ENCODE measurements around the gene COX19. TPM values are rescaled to one million over a fixed set of nuclear protein-coding genes. Genes with fewer than 3 reads are reported as not detected.
"Not testable (repeated sequence)": the region's sequence is repeated elsewhere in the genome, so short reads cannot be mapped to it uniquely, and the experiment has no call there.

The COX19 gene
- total RNA-seq, 1 experiment from 2014 or later = 24.8 TPM

GRCh38 chr7:960269-960871 is 15.0 kb downstream of the COX19 start:
- intact Hi-C loops (cut with micrococcal nuclease; ENCODE audit: unreplicated experiment) = no loop called here
- Histone ChIP-seq H3K9me3 (peaks cover 3% of the 10 kb centered on the region; the same call in 1 of the 2 replicates), H3K4me1 (0 out of 2 replicates have a peak, but pooled peaks cover under 1% of the 10 kb centered on the region), H3K36me3 (ENCODE audit: control insufficient read depth, insufficient read depth, low read length) (no peaks in the 10 kb centered on the region; the same call in 1 of the 2 replicates), H3K4me3 (ENCODE audit: low read depth, low read length) (no peak overlapping the region), H3K27me3 (replicated peaks; ENCODE audit: control insufficient read depth, insufficient read depth, low read length) (no peaks in the 10 kb centered on the region)
- no TSS peak for BruUV-seq (replicated peaks)
- Mint-ChIP-seq H3K36me3 (ENCODE audit: insufficient read depth, unreplicated experiment) (peaks cover 24% of the 10 kb centered on the region), H3K9me3 (ENCODE audit: unreplicated experiment) (no peaks in the 10 kb centered on the region), H3K27me3 (ENCODE audit: insufficient read depth, unreplicated experiment) (no peaks in the 10 kb centered on the region), H3K4me3 (ENCODE audit: unreplicated experiment) (no peak overlapping the region), H3K27ac (ENCODE audit: unreplicated experiment) (no peak overlapping the region), H3K4me1 (ENCODE audit: low read depth, unreplicated experiment) (no peaks in the 10 kb centered on the region)
- DNase-seq = no peak
- no peak for TF ChIP-seq CTCF (IDR thresholded peaks at IDR 0.05; ENCODE audit: insufficient read depth in 1 of 2, low read depth in 1 of 2, low read length in 1 of 2, severe bottlenecking in 1 of 2, unreplicated experiment in 1 of 2)
- POLR2A ChIA-PET = no interaction called here
- CTCF ChIA-PET = no interaction called here

GRCh38 chr7:959740-960139 is 15.6 kb downstream of the COX19 start:
- H3K4me1 ChIP-seq; CTCF ChIA-PET; H3K4me1 Mint-ChIP-seq (ENCODE audit: low read depth, unreplicated experiment); intact Hi-C loops (cut with micrococcal nuclease; ENCODE audit: unreplicated experiment); H3K4me3 Mint-ChIP-seq (ENCODE audit: unreplicated experiment); H3K9me3 ChIP-seq; H3K36me3 ChIP-seq (ENCODE audit: control insufficient read depth, insufficient read depth, low read length); H3K27me3 Mint-ChIP-seq (ENCODE audit: insufficient read depth, unreplicated experiment); BruUV-seq (replicated peaks); H3K9me3 Mint-ChIP-seq (ENCODE audit: unreplicated experiment); H3K27me3 ChIP-seq (replicated peaks; ENCODE audit: control insufficient read depth, insufficient read depth, low read length); H3K27ac Mint-ChIP-seq (ENCODE audit: unreplicated experiment); POLR2A ChIA-PET; H3K4me3 ChIP-seq (ENCODE audit: low read depth, low read length); DNase-seq: not testable (repeated sequence)
- H3K36me3 Mint-ChIP-seq (ENCODE audit: insufficient read depth, unreplicated experiment) = peaks cover 18% of the 10 kb centered on the region

GRCh38 chr7:959271-959670 is 16.1 kb downstream of the COX19 start:
- no peak for DNase-seq
- H3K4me1 Mint-ChIP-seq (ENCODE audit: low read depth, unreplicated experiment) = no peaks in the 10 kb centered on the region
- BruUV-seq (replicated peaks) = no TSS peak
- no peak overlapping the region for H3K4me3 Mint-ChIP-seq (ENCODE audit: unreplicated experiment)
- H3K9me3 Mint-ChIP-seq (ENCODE audit: unreplicated experiment) = no peaks in the 10 kb centered on the region
- peaks cover 8% of the 10 kb centered on the region for H3K4me1 ChIP-seq
- H3K27me3 Mint-ChIP-seq (ENCODE audit: insufficient read depth, unreplicated experiment) = no peaks in the 10 kb centered on the region
- intact Hi-C loops (cut with micrococcal nuclease; ENCODE audit: unreplicated experiment) = no loop called here
- no peak for TF ChIP-seq CTCF (IDR thresholded peaks at IDR 0.05; ENCODE audit: insufficient read depth in 1 of 2, low read depth in 1 of 2, low read length in 1 of 2, severe bottlenecking in 1 of 2, unreplicated experiment in 1 of 2)
- ChIA-PET CTCF (no interaction called here), POLR2A (interaction anchor here (0.7 kb wide), 1 partner anchor 61 kb away, joined by 8 read pairs; no protein-coding TSS in a partner anchor)
- no peak overlapping the region for H3K27ac Mint-ChIP-seq (ENCODE audit: unreplicated experiment)
- peaks cover 3% of the 10 kb centered on the region; the same call in 1 of the 2 replicates for H3K9me3 ChIP-seq
- no peaks in the 10 kb centered on the region for H3K36me3 ChIP-seq (ENCODE audit: control insufficient read depth, insufficient read depth, low read length)
- no peaks in the 10 kb centered on the region for H3K27me3 ChIP-seq (replicated peaks; ENCODE audit: control insufficient read depth, insufficient read depth, low read length)
- H3K36me3 Mint-ChIP-seq (ENCODE audit: insufficient read depth, unreplicated experiment) = peaks cover 14% of the 10 kb centered on the region
- H3K4me3 ChIP-seq (ENCODE audit: low read depth, low read length) = no peak overlapping the region

Data from Caco-2 (cell line).